Subcutaneous abdominal adipose tissue (tissue), 5 donors: Measurements from ENCODE around the gene C13orf46.

Experiments used
- H3K27ac ChIP-seq: one replicate; pipeline ENCODE4 v1.7.0; 2013; ENCODE audit warnings: low read depth, mild to moderate bottlenecking, inconsistent platforms, low read length, moderate library complexity
- H3K27me3 ChIP-seq, 5 donors: one replicate each; pipeline ENCODE4 v1.7.0; 2013; ENCODE audit warnings: low read length in 5 of 5, inconsistent platforms in 1 of 5; ENCODE audit not compliant: control insufficient read depth in 5 of 5, insufficient read depth in 4 of 5
- H3K36me3 ChIP-seq, 5 donors: one replicate each; pipeline ENCODE4 v1.7.0; 2013; ENCODE audit warnings: low read length in 5 of 5; ENCODE audit not compliant: control insufficient read depth in 5 of 5, insufficient read depth in 5 of 5
- H3K4me1 ChIP-seq, 5 donors: one replicate each; pipeline ENCODE4 v1.7.0; 2013; ENCODE audit warnings: low read length in 5 of 5, mild to moderate bottlenecking in 3 of 5, moderate library complexity in 1 of 5; ENCODE audit not compliant: control insufficient read depth in 5 of 5, insufficient read depth in 5 of 5
- H3K4me3 ChIP-seq, 5 donors: one replicate each; pipeline ENCODE4 v1.7.0; 2013; ENCODE audit warnings: low read length in 5 of 5, low read depth in 1 of 5
- H3K9ac ChIP-seq, 5 donors: one replicate each; pipeline ENCODE4 v1.7.0; 2013; ENCODE audit warnings: low read length in 5 of 5, mild to moderate bottlenecking in 4 of 5, moderate library complexity in 3 of 5
- H3K9me3 ChIP-seq, 5 donors: one replicate each; pipeline ENCODE4 v1.7.0; 2013; ENCODE audit warnings: low read length in 5 of 5; ENCODE audit not compliant: control insufficient read depth in 5 of 5
- donor health status: healthy.
- donor health status: healthy.
- donor health status: healthy.
- donor health status: healthy.
- donor health status: healthy.

Gene C13orf46

DNA sequence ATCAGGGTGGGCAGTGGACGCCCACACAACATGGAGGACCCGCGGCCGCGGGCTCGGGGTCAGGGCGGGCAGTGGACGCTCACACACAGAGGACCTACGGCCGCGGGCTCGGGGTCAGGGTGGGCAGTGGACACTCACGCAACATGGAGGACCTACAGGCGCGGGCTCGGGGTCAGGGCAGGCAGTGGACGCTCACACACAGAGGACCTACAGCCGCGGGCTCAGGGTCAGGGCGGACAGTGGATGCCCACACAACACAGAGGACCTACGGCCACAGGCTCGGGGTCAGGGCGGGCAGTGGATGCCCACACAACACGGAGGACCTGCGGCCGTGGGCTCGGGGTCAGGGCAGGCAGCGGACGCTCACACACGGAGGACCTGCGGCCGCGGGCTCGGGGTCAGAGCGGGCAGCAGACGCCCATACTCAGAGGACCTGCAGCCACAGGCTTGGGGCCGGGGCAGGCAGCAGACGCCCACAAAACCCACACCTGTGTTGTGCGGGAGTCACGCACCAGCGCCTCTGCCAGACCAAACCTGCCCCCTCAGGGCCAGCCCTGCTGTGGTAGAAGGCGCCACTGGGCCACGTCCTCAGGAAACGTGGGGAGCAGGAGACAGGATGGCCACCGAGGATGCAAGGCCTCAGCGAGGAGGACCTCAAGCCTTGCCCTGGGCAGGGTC lies 27.6 kb upstream of the C13orf46 start:
- Histone ChIP-seq H3K4me1 (peaks cover 5 to 47% (median 19%) of the 10 kb centered on the region in 5 donors), H3K27ac (no peak overlapping the region), H3K36me3 (peaks cover 0 to 70% (median 32%) of the 10 kb centered on the region in 5 donors), H3K9me3 (no peaks in the 10 kb centered on the region), H3K27me3 (no peaks in the 10 kb centered on the region), H3K9ac (no peak overlapping the region), H3K4me3 (no peak overlapping the region)

- Histone ChIP-seq H3K27me3 (no peaks in the 10 kb centered on the region), H3K36me3 (peaks cover 0 to 73% (median 37%) of the 10 kb centered on the region in 5 donors), H3K27ac (no peak overlapping the region), H3K4me1 (peaks cover 5 to 51% (median 16%) of the 10 kb centered on the region in 5 donors), H3K9me3 (no peaks in the 10 kb centered on the region), H3K9ac (peak overlapping the region in 1 of 5 donors; percentile 57), H3K4me3 (no peak overlapping the region)
These were observed 26.5 kb upstream of the C13orf46 start for GRCh38 chr13:114000151-114001040.

DNA sequence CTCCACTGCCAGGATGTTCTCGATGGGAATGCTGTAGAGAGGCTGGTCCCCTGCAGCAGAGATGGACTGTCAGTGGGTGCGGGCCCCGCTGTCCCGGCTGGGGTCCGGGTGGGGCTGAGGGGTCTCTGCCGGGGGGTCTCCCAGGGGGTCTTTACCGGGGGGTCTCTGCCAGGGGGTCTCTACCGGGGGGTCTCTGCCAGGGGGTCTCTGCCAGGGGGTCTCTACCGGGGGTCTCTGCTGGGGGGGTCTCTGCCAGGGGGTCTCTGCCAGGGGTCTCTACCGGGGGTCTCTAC lies 25.7 kb upstream of the C13orf46 start:
- H3K36me3 ChIP-seq = peaks cover 0 to 76% (median 39%) of the 10 kb centered on the region in 5 donors
- no peaks in the 10 kb centered on the region for H3K27me3 ChIP-seq
- H3K27ac ChIP-seq = peak overlapping the region; percentile 78
- H3K4me1 ChIP-seq = peaks cover 5 to 53% (median 24%) of the 10 kb centered on the region in 5 donors
- no peaks in the 10 kb centered on the region for H3K9me3 ChIP-seq
- no peak overlapping the region for H3K4me3 ChIP-seq
- peak overlapping the region in 1 of 5 donors; percentile 50 for H3K9ac ChIP-seq

- peak overlapping the region in 1 of 5 donors; percentile 50 for H3K9ac ChIP-seq
- H3K4me3 ChIP-seq = no peak overlapping the region
- peaks cover 5 to 51% (median 25%) of the 10 kb centered on the region in 5 donors for H3K4me1 ChIP-seq
- no peaks in the 10 kb centered on the region for H3K9me3 ChIP-seq
- H3K27ac ChIP-seq = peak overlapping the region; percentile 78
- H3K36me3 ChIP-seq = peaks cover 0 to 76% (median 39%) of the 10 kb centered on the region in 5 donors
- no peaks in the 10 kb centered on the region for H3K27me3 ChIP-seq
These were observed 25.1 kb upstream of the C13orf46 start for GRCh38 chr13:113998781-113999617.

DNA sequence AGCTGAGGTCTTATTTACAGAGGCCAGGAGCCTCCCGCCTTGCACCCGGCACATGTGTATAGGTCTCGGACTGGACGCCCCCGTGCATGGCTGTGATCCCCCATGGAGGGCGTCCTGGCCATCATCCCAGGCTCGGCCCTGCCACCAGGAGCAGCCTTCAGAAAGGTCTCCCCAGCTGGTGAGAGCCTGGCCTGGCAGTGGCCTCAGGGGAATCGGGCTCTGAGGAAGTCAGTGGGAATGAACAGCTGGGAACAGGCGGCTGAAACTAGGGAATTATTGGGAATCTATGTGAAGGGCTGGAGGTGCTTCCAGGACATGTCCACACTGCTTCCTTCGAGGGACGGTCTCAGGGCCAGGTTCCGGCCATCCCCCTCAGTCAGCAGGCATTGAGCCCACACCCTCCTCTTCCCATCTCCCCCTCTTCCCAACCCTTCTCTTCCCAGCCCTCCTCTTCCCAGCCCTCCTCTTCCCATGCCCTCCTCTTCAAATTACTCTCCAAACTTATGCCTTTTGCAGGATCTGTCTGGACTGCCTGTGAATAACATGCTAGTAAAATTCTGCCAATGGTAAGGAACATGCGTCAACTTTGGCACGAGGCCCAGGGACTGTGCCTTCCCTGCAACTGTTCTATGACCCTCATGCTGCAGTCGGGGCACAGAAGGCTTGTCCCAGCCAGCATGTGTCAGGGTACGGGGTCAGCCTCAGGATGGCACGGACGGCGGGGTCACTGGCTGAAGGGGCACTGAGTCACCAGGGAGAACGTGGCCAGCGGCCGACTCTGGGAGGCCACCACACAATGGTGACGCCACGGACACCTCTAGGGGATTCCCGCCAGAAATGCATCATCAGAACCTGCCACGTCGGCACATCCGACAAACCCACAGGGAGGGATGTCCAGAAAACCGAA lies 24.2 kb upstream of the C13orf46 start:
- Histone ChIP-seq H3K36me3 (peaks cover 0 to 70% (median 39%) of the 10 kb centered on the region in 5 donors), H3K9me3 (no peaks in the 10 kb centered on the region), H3K27me3 (no peaks in the 10 kb centered on the region), H3K4me3 (peak overlapping the region in 2 of 5 donors; percentile 7 to 8), H3K4me1 (peaks cover 5 to 56% (median 26%) of the 10 kb centered on the region in 5 donors), H3K27ac (peak overlapping the region; percentile 78), H3K9ac (peak overlapping the region in 1 of 5 donors; percentile 35)

DNA sequence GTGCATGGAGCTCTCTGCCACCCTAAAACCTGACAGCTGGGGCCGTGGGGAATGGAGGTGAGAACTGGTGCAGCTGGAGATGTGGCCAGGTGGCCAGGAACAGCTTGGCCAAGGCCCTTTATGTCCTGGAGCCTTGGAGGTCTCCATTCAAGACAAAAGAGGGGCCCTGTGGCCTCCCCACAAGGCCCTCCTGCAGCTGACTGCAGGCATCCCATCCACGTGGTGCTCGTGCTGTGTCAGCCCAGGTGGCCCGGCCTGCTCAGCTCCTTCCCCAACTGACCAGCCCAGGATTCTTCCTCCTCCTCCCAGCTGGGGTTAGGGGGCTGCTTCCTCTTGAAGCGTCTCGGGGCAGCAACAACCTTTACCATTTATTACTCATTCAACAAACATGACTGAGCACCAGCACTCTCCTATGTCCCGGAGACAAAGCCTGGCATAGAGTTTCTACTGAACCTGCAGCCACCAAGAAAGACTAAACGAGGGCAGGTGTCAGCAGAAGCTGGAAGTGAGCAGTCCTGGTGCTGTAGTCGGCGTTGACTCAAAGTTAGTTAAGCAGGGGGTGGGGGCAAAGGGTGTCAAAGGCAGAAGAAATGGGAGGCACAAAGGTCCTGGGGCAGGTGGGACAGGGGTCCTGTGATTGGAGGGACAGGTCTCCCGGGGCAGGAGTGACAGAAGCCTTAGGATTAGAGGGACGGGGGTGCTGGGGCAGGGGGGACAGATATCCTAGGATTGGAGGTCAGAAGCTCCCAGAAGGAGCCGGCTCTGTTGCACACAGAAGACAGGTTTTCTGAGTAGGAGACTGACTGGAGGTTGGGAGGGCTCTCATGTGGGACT lies 23.3 kb upstream of the C13orf46 start:
- H3K27ac ChIP-seq = peak overlapping the region; percentile 78
- no peaks in the 10 kb centered on the region for H3K9me3 ChIP-seq
- H3K36me3 ChIP-seq = peaks cover 0 to 67% (median 35%) of the 10 kb centered on the region in 5 donors
- H3K9ac ChIP-seq = no peak overlapping the region
- no peaks in the 10 kb centered on the region for H3K27me3 ChIP-seq
- peaks cover 5 to 64% (median 35%) of the 10 kb centered on the region in 5 donors for H3K4me1 ChIP-seq
- H3K4me3 ChIP-seq = no peak overlapping the region

DNA sequence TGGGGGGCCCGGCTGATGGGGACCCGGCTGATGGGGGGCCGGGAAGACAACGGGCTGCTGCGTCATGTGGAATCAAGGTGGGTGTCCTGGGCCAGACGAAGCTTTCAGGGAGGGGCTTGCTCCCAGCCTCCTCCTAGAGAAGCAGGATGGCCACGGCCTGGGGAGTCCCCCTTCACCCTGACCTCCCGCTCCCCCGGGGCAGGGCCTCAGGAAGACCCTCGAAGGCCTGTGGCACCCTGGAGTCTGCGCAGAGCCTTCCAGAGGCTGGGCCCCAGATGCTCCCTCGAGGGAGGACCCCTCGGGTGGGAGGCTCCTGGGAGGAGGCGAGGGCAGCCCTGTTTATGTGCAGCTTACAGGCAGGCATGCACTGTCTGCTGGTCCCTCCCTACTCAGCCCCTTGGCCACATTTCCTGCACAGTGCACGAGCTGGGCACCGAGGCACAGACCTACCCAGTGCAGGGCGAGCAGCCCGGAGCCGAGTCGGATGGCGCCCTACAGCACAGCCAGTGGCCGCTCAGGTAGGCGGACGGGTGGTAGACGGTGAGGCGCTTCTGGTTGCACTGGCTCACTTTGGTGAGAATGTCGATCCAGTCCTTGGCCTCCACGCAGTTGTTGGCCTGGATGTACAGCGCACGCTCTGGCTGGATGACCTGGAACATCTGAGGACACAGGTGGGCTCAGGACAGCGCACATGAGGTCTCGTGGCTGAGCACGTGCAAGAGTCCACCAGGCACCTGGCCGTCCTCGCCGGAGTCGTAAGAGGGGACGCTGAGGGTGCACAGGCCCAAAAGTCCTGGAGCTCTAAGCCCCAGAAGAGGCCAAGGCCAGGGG lies 22.4 kb upstream of the C13orf46 start:
- H3K36me3 ChIP-seq = peaks cover 0 to 67% (median 40%) of the 10 kb centered on the region in 5 donors
- H3K27ac ChIP-seq = no peak overlapping the region
- H3K9me3 ChIP-seq = no peaks in the 10 kb centered on the region
- no peak overlapping the region for H3K4me3 ChIP-seq
- H3K27me3 ChIP-seq = no peaks in the 10 kb centered on the region
- H3K4me1 ChIP-seq = peaks cover 11 to 72% (median 43%) of the 10 kb centered on the region in 5 donors
- H3K9ac ChIP-seq = no peak overlapping the region

GRCh38 chr13:113995051-113995601 lies 21.2 kb upstream of the C13orf46 start:
- H3K4me3 ChIP-seq = peak overlapping the region in 1 of 5 donors; percentile 5
- H3K27me3 ChIP-seq = no peaks in the 10 kb centered on the region
- H3K27ac ChIP-seq = peak overlapping the region; percentile 40
- H3K4me1 ChIP-seq = peaks cover 11 to 77% (median 52%) of the 10 kb centered on the region in 5 donors
- H3K36me3 ChIP-seq = peaks cover 0 to 66% (median 40%) of the 10 kb centered on the region in 5 donors
- no peaks in the 10 kb centered on the region for H3K9me3 ChIP-seq
- no peak overlapping the region for H3K9ac ChIP-seq
